ENCODE results near the gene TBC1D7.

Gene TBC1D7

GRCh38 chr6:13352165-13352564, 23.8 kb upstream of the TBC1D7 start:
- no peak overlapping the region for H3K27ac ChIP-seq
- H3K9ac ChIP-seq, result no peak overlapping the region
- peaks cover 29 to 37% (median 32%) of the 10 kb centered on the region in 10 experiments for H3K4me1 ChIP-seq
- H4K20me1 ChIP-seq, result no peaks in the 10 kb centered on the region
- H3K4me2 ChIP-seq, result no peak overlapping the region
- H3K9me3 ChIP-seq (replicated peaks in 1 of 11), result no peaks in the 10 kb centered on the region; a peak in 1 of 22 replicates
- H3K4me3 ChIP-seq, result no peak overlapping the region
- no peak for TF ChIP-seq Cebpa-rat (IDR thresholded peaks at IDR 0.05)
- H3K36me3 ChIP-seq, result no peaks in the 10 kb centered on the region
- no peaks in the 10 kb centered on the region for H3K27me3 ChIP-seq

GRCh38 chr6:13351271-13351670, 22.9 kb upstream of the TBC1D7 start:
- peaks cover 20 to 28% (median 24%) of the 10 kb centered on the region in 10 experiments for H3K4me1 ChIP-seq
- H3K9ac ChIP-seq, result no peak overlapping the region
- no peaks in the 10 kb centered on the region for H3K27me3 ChIP-seq
- H3K27ac ChIP-seq, result no peak overlapping the region
- no peaks in the 10 kb centered on the region; a peak in 1 of 22 replicates for H3K9me3 ChIP-seq (replicated peaks in 1 of 11)
- no peaks in the 10 kb centered on the region for H3K36me3 ChIP-seq
- TF ChIP-seq Cebpa-rat (IDR thresholded peaks at IDR 0.05), result no peak
- H3K4me3 ChIP-seq, result no peak overlapping the region
- H3K4me2 ChIP-seq, result no peak overlapping the region
- no peaks in the 10 kb centered on the region for H4K20me1 ChIP-seq

- no peaks in the 10 kb centered on the region for H4K20me1 ChIP-seq
- no peaks in the 10 kb centered on the region; a peak in 1 of 22 replicates for H3K9me3 ChIP-seq (replicated peaks in 1 of 11)
- no peaks in the 10 kb centered on the region for H3K27me3 ChIP-seq
- TF ChIP-seq Cebpa-rat (IDR thresholded peaks at IDR 0.05), result peak in 3 of 11 experiments; percentile 37 to 64 (median 59); a peak in 3 of 22 replicates
- no peak overlapping the region for H3K4me3 ChIP-seq
- H3K4me1 ChIP-seq, result peaks cover 7 to 14% (median 10%) of the 10 kb centered on the region in 10 experiments
- no peak overlapping the region for H3K9ac ChIP-seq
- H3K36me3 ChIP-seq, result no peaks in the 10 kb centered on the region
- H3K4me2 ChIP-seq, result no peak overlapping the region
- H3K27ac ChIP-seq, result no peak overlapping the region
These were observed 21.6 kb upstream of the TBC1D7 start for GRCh38 chr6:13349811-13350506.

GRCh38 chr6:13348334-13349113, 20.2 kb upstream of the TBC1D7 start:
- Histone ChIP-seq H3K36me3 (no peaks in the 10 kb centered on the region), H3K4me1 (peaks cover 0 to under 1% (median 0%) of the 10 kb centered on the region in 10 experiments; a peak in 1 of 20 replicates), H3K4me2 (no peak overlapping the region), H3K27me3 (no peaks in the 10 kb centered on the region), H3K4me3 (no peak overlapping the region), H3K9ac (no peak overlapping the region), H4K20me1 (no peaks in the 10 kb centered on the region), H3K9me3 (replicated peaks in 1 of 11) (peaks cover 0 to 5% (median 0%) of the 10 kb centered on the region in 11 experiments; a peak in 2 of 22 replicates), H3K27ac (no peak overlapping the region)
- no peak for TF ChIP-seq Cebpa-rat (IDR thresholded peaks at IDR 0.05)

- H3K27me3 ChIP-seq, result no peaks in the 10 kb centered on the region
- no peak overlapping the region for H3K4me3 ChIP-seq
- no peak overlapping the region for H3K27ac ChIP-seq
- no peak overlapping the region for H3K4me2 ChIP-seq
- H3K9ac ChIP-seq, result no peak overlapping the region
- TF ChIP-seq Cebpa-rat (IDR thresholded peaks at IDR 0.05), result no peak
- no peaks in the 10 kb centered on the region for H4K20me1 ChIP-seq
- H3K4me1 ChIP-seq, result no peaks in the 10 kb centered on the region
- H3K9me3 ChIP-seq (replicated peaks in 1 of 11), result peaks cover 8 to 20% (median 16%) of the 10 kb centered on the region in 11 experiments; a peak in 19 of 22 replicates
- H3K36me3 ChIP-seq, result no peaks in the 10 kb centered on the region
These were observed 17.9 kb upstream of the TBC1D7 start for GRCh38 chr6:13346245-13346644.

GRCh38 chr6:13342414-13343019, 14.2 kb upstream of the TBC1D7 start:
- Histone ChIP-seq H4K20me1 (no peaks in the 10 kb centered on the region), H3K4me3 (no peak overlapping the region), H3K36me3 (no peaks in the 10 kb centered on the region), H3K9ac (no peak overlapping the region), H3K4me2 (no peak overlapping the region), H3K4me1 (peaks cover 10 to 27% (median 18%) of the 10 kb centered on the region in 10 experiments), H3K27me3 (no peaks in the 10 kb centered on the region), H3K9me3 (replicated peaks in 1 of 11) (peaks cover 9 to 23% (median 16%) of the 10 kb centered on the region in 11 experiments; a peak in 19 of 22 replicates), H3K27ac (no peak overlapping the region)
- no peak for TF ChIP-seq Cebpa-rat (IDR thresholded peaks at IDR 0.05)

GRCh38 chr6:13339863-13340630, 11.7 kb upstream of the TBC1D7 start:
- peaks cover 12 to 36% (median 28%) of the 10 kb centered on the region in 10 experiments for H3K4me1 ChIP-seq
- H3K27ac ChIP-seq, result no peak overlapping the region
- no peak overlapping the region for H3K9ac ChIP-seq
- H3K4me3 ChIP-seq, result no peak overlapping the region
- H3K4me2 ChIP-seq, result peak overlapping the region in 4 of 11 experiments; percentile 6 to 27 (median 14); a peak in 3 of 22 replicates
- H3K9me3 ChIP-seq (replicated peaks in 1 of 11), result peaks cover 9 to 23% (median 16%) of the 10 kb centered on the region in 11 experiments; a peak in 19 of 22 replicates
- no peaks in the 10 kb centered on the region for H4K20me1 ChIP-seq
- no peak for TF ChIP-seq Cebpa-rat (IDR thresholded peaks at IDR 0.05)
- H3K36me3 ChIP-seq, result no peaks in the 10 kb centered on the region
- no peaks in the 10 kb centered on the region for H3K27me3 ChIP-seq

GRCh38 chr6:13338038-13338437, 9.7 kb upstream of the TBC1D7 start:
- peak overlapping the region in 6 of 11 experiments; percentile 0 to 46 (median 28); a peak in 7 of 22 replicates for H3K9ac ChIP-seq
- no peaks in the 10 kb centered on the region for H3K36me3 ChIP-seq
- H3K27me3 ChIP-seq, result no peaks in the 10 kb centered on the region
- peak overlapping the region in 1 of 10 experiments; percentile 34; a peak in 1 of 20 replicates for H3K4me3 ChIP-seq
- H3K9me3 ChIP-seq (replicated peaks in 1 of 11), result peaks cover 9 to 21% (median 16%) of the 10 kb centered on the region in 11 experiments; a peak in 19 of 22 replicates
- H3K4me1 ChIP-seq, result peaks cover 12 to 36% (median 28%) of the 10 kb centered on the region in 10 experiments
- peak overlapping the region; percentile 35 to 82 (median 58) for H3K4me2 ChIP-seq
- H4K20me1 ChIP-seq, result no peaks in the 10 kb centered on the region
- TF ChIP-seq Cebpa-rat (IDR thresholded peaks at IDR 0.05), result peak in 1 of 11 experiments; percentile 39; a peak in 1 of 22 replicates
- peak overlapping the region in 8 of 11 experiments; percentile 8 to 70 (median 47); a peak in 13 of 22 replicates for H3K27ac ChIP-seq
